NT2/D1 (cell line): ENCODE data around the gene CD84.

ENCODE experiments used
- YY1 ChIP-seq: IDR thresholded peaks from 2 replicates; pipeline ENCODE4 v1.6.1; 2011; ENCODE audit not compliant: insufficient read length, insufficient read depth
- ZNF274 ChIP-seq: IDR thresholded peaks from 2 replicates; pipeline ENCODE4 v1.6.1; 2011; ENCODE audit warnings: mild to moderate bottlenecking, low read depth, low read length

DNA sequence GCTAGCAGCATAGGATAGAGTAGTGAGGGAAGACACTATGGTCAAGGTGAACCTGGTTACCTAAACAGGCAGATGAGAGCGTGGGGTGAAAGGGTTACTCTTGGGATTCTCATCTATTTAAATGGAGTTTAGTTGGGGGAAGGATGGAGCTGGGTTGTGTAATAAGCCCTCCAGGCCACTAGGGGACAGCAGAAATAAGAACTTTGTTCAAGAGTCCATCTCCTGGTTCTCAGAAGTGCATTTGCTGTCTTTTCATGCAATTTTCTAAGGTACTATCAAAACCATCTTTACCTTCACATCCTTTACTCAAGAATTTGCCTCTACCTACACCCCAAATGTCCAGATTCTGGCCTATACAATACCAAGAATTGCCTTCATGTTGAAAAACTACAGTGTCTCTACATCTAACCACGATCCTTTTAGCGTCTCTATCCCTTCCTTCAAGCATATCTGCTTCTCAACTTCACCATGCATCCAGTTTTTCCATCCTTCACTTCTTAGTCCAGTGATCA lies 39.5 kb upstream of the CD84 start:
- TF ChIP-seq YY1 (no peak), ZNF274 (no peak)
